Left ventricle myocardium inferior (tissue), 1 donor: ENCODE data around the gene IER5. TPM values are rescaled to one million over a fixed set of nuclear protein-coding genes. Genes with fewer than 3 reads are reported as not detected.

Experiments
- DNase-seq: peaks from one replicate; pipeline ENCODE4 v3.0.0-alpha.2; 2020
- H3K27ac ChIP-seq: fragments of 200-600 bp; replicated peaks from 2 replicates; pipeline ENCODE4 v1.8.0; 2021
- H3K27me3 ChIP-seq: fragments of 200-600 bp; 2 replicates; pipeline ENCODE4 v1.8.0; 2021; ENCODE audit warnings: low read depth
- H3K36me3 ChIP-seq: fragments of 200-600 bp; 2 replicates; pipeline ENCODE4 v1.8.0; 2021
- H3K4me1 ChIP-seq: fragments of 200-600 bp; 2 replicates; pipeline ENCODE4 v1.8.0; 2021
- H3K4me3 ChIP-seq: fragments of 200-600 bp; 2 replicates; pipeline ENCODE4 v1.8.0; 2021; ENCODE audit warnings: mild to moderate bottlenecking, moderate library complexity
- H3K9me3 ChIP-seq: fragments of 200-600 bp; replicated peaks from 2 replicates; pipeline ENCODE4 v1.8.0; 2021
- CTCF ChIP-seq: fragments of 200-600 bp; IDR thresholded peaks from 2 replicates; pipeline ENCODE4 v1.8.0; 2021; ENCODE audit warnings: antibody characterized with exemption, mild to moderate bottlenecking, borderline replicate concordance
- intact Hi-C: fragments of 100-400 bp; cut with micrococcal nuclease; formaldehyde crosslinking; loops from one replicate; pipeline ENCODE4 v1.11.0; 2022
- total RNA-seq: library from RNA; stranded (reverse); fragmentation: NEBNext Ultra II Directional; extraction: Animal tissue kit (Norgen Biotek cat#: 25700); gene quantifications from one replicate; pipeline ENCODE4 v1.2.1, GENCODE V29; 2021
- donor health status: DM: no; HTN: yes; CAD: no; lungs with severe emphysema.

The IER5 gene
- total RNA-seq, 1 donor from 2014 or later = 22.1 TPM

- H3K27me3 ChIP-seq = no peaks in the 10 kb centered on the region
- DNase-seq = no peak
- intact Hi-C loops = no loop called here
- no peak overlapping the region for H3K4me3 ChIP-seq
- no peak for TF ChIP-seq CTCF
- peaks cover 65% of the 10 kb centered on the region for H3K4me1 ChIP-seq
- H3K9me3 ChIP-seq = no peaks in the 10 kb centered on the region
- H3K27ac ChIP-seq = no peak overlapping the region
- H3K36me3 ChIP-seq = no peaks in the 10 kb centered on the region
Measured at GRCh38 chr1:181129771-181130606, 41.5 kb downstream of the IER5 start.

GRCh38 chr1:181131255-181131941, 42.9 kb downstream of the IER5 start:
- Histone ChIP-seq H3K4me1 (peaks cover 78% of the 10 kb centered on the region), H3K36me3 (no peaks in the 10 kb centered on the region), H3K4me3 (no peak overlapping the region), H3K27me3 (no peaks in the 10 kb centered on the region), H3K27ac (no peak overlapping the region), H3K9me3 (no peaks in the 10 kb centered on the region)
- TF ChIP-seq CTCF = no peak
- DNase-seq = no peak
- intact Hi-C loops = no loop called here

GRCh38 chr1:181133441-181133951, 45.0 kb downstream of the IER5 start:
- TF ChIP-seq CTCF = no peak
- H3K27ac ChIP-seq = no peak overlapping the region
- H3K36me3 ChIP-seq = no peaks in the 10 kb centered on the region
- peaks cover 59% of the 10 kb centered on the region for H3K4me1 ChIP-seq
- H3K9me3 ChIP-seq = no peaks in the 10 kb centered on the region
- no peak overlapping the region for H3K4me3 ChIP-seq
- no peaks in the 10 kb centered on the region for H3K27me3 ChIP-seq
- no peak for DNase-seq
- intact Hi-C loops = no loop called here

GRCh38 chr1:181133969-181134418, 45.5 kb downstream of the IER5 start:
- intact Hi-C loops = no loop called here
- Histone ChIP-seq H3K9me3 (no peaks in the 10 kb centered on the region), H3K27ac (no peak overlapping the region), H3K4me1 (peaks cover 56% of the 10 kb centered on the region), H3K27me3 (no peaks in the 10 kb centered on the region), H3K36me3 (no peaks in the 10 kb centered on the region), H3K4me3 (no peak overlapping the region)
- TF ChIP-seq CTCF = no peak
- no peak for DNase-seq

- DNase-seq = no peak
- Histone ChIP-seq H3K4me3 (no peak overlapping the region), H3K36me3 (no peaks in the 10 kb centered on the region), H3K27me3 (no peaks in the 10 kb centered on the region), H3K27ac (peak overlapping the region; percentile 61), H3K9me3 (no peaks in the 10 kb centered on the region), H3K4me1 (peaks cover 56% of the 10 kb centered on the region)
- no peak for TF ChIP-seq CTCF
- intact Hi-C loops = no loop called here
Measured at GRCh38 chr1:181134543-181135436, 46.3 kb downstream of the IER5 start.
